ENCODE results near the gene CST3. TPM values are rescaled to one million over a fixed set of nuclear protein-coding genes. Genes with fewer than 3 reads are reported as not detected.

CST3 gene
- total RNA-seq, 1 experiment from 2014 or later, result 331 TPM

DNA sequence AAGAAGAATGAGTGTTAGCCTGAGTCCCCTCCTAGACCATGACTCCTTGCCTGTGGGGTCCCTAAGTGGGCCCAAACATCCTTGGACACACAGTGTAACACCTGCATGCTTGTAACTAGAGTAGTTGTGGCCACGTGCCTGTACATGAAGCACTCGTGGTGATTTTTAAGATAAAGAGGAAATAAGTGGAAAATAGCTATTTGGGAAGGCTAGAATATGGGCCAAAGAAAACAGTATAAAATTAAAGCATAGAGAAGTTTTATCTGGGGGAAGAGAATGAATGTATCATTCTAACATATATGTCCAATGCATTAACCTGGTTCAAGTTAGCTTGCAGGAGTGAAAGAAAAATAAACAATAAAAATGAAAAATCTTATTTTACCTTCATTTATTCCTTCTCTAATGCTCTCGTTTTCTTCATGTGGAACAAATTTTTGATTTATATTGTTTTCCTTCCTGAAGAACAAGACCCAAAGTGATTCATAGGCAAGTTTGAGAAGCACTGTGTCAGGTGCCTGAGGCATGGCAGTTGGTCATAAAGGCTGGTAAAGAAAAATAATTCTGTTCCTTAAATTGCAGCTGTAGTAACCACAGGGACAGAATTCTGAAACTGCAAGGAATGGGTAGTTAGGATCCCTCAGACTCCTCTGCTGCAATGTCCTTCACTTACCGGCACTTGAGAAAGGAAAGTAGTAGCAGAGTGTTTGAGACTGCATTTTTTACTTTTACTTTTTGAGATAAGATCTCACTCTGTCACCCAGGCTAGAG is 8.5 kb upstream of the CST3 start:
- Histone ChIP-seq H3K36me3 (ENCODE audit: low read depth, low read length) (no peaks in the 10 kb centered on the region), H3K4me3 (ENCODE audit: low read length) (no peak overlapping the region), H3K27ac (ENCODE audit: low read length) (no peak overlapping the region), H3K9ac (ENCODE audit: low read length) (no peak overlapping the region), H4K20me1 (ENCODE audit: low read length) (no peaks in the 10 kb centered on the region), H3K9me3 (ENCODE audit: low read length) (no peaks in the 10 kb centered on the region), H3K79me2 (ENCODE audit: low read length) (no peaks in the 10 kb centered on the region), H3K9me2 (replicated peaks; ENCODE audit: low read length) (no peaks in the 10 kb centered on the region), H2AFZ (ENCODE audit: low read length) (no peak overlapping the region), H3K4me1 (ENCODE audit: insufficient read depth, low read length) (peaks cover 12% of the 10 kb centered on the region), H3F3A (ENCODE audit: low read length, unreplicated experiment) (no peaks in the 10 kb centered on the region), H3K27me3 (ENCODE audit: low read length) (no peaks in the 10 kb centered on the region), H3K4me2 (ENCODE audit: low read length) (no peak overlapping the region)
- intact Hi-C loops (cut with micrococcal nuclease), result no loop called here
- CTCF ChIA-PET, result no interaction called here
- POLR2A ChIA-PET (ENCODE audit: unreplicated experiment), result no interaction called here
- no TSS peak for BruUV-seq (replicated peaks)
- no peak for TF ChIP-seq EZH2phosphoT487 (IDR thresholded peaks at IDR 0.05; ENCODE audit: borderline replicate concordance, low read length)
- TF ChIP-seq, protein P1, sequence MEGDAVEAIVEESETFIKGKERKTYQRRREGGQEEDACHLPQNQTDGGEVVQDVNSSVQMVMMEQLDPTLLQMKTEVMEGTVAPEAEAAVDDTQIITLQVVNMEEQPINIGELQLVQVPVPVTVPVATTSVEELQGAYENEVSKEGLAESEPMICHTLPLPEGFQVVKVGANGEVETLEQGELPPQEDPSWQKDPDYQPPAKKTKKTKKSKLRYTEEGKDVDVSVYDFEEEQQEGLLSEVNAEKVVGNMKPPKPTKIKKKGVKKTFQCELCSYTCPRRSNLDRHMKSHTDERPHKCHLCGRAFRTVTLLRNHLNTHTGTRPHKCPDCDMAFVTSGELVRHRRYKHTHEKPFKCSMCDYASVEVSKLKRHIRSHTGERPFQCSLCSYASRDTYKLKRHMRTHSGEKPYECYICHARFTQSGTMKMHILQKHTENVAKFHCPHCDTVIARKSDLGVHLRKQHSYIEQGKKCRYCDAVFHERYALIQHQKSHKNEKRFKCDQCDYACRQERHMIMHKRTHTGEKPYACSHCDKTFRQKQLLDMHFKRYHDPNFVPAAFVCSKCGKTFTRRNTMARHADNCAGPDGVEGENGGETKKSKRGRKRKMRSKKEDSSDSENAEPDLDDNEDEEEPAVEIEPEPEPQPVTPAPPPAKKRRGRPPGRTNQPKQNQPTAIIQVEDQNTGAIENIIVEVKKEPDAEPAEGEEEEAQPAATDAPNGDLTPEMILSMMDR (conservative IDR thresholded peaks at IDR 0.05; ENCODE audit: low read depth, low read length), result no peak
- no peak for TF ChIP-seq EZH2 (IDR thresholded peaks at IDR 0.05; ENCODE audit: low read length, unreplicated experiment)
- DNase-seq (peak; percentile 43), ATAC-seq (peak; percentile 27)

DNA sequence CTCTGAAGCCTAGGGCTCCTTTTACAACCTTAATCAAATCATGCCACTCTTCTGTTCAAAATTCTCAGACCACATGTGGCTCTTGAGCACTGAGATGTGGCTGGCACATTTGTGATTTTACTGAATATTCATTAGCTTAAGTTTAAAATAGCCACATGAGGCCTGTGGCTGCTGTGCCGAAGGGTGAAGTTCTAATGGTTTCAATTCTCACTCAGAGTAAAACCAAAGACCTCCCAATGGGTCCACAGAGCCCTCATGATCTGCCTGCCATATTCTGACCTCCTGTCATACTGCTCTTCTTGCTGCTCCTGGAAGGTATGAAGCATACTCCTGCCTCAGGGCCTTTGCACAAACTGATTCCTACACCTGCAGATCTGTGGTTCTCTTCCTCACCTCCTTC is 7.8 kb upstream of the CST3 start:
- Histone ChIP-seq H2AFZ (ENCODE audit: low read length) (no peak overlapping the region), H3K79me2 (ENCODE audit: low read length) (no peaks in the 10 kb centered on the region), H3K27ac (ENCODE audit: low read length) (no peak overlapping the region), H3K9ac (ENCODE audit: low read length) (no peak overlapping the region), H4K20me1 (ENCODE audit: low read length) (no peaks in the 10 kb centered on the region), H3K4me3 (ENCODE audit: low read length) (no peak overlapping the region), H3K27me3 (ENCODE audit: low read length) (no peaks in the 10 kb centered on the region), H3K4me1 (ENCODE audit: insufficient read depth, low read length) (peaks cover 12% of the 10 kb centered on the region), H3K4me2 (ENCODE audit: low read length) (no peak overlapping the region), H3K36me3 (ENCODE audit: low read depth, low read length) (no peaks in the 10 kb centered on the region), H3K9me2 (replicated peaks; ENCODE audit: low read length) (no peaks in the 10 kb centered on the region), H3F3A (ENCODE audit: low read length, unreplicated experiment) (no peaks in the 10 kb centered on the region), H3K9me3 (ENCODE audit: low read length) (no peaks in the 10 kb centered on the region)
- no peak for TF ChIP-seq EZH2phosphoT487 (IDR thresholded peaks at IDR 0.05; ENCODE audit: borderline replicate concordance, low read length)
- TF ChIP-seq EZH2 (IDR thresholded peaks at IDR 0.05; ENCODE audit: low read length, unreplicated experiment), result no peak
- TF ChIP-seq, protein P1 (conservative IDR thresholded peaks at IDR 0.05; ENCODE audit: low read depth, low read length), result no peak
- no TSS peak for BruUV-seq (replicated peaks)
- intact Hi-C loops (cut with micrococcal nuclease), result no loop called here
- ATAC-seq (no peak), DNase-seq (no peak)
- CTCF ChIA-PET, result no interaction called here
- POLR2A ChIA-PET (ENCODE audit: unreplicated experiment), result no interaction called here

DNA sequence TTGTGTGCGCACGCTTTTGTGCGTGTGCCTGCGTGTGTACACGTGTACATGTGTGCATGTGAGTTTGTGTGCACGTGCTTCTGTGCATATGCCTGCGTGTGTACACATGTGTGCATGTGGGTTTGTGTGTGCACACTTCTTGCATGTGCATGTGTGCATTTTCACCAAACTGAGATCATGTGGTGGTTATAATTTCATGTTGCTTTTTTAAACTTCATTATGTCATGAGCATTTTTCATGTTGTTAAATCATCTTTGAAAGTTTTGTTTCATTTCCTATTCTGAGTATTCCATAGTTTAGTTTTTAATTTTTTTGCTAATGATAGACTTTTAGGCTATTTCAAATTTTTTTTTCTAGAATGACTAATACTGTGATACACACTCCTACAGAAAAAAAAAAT is 6.4 kb upstream of the CST3 start:
- H3K4me1 ChIP-seq (ENCODE audit: insufficient read depth, low read length), result peaks cover 17% of the 10 kb centered on the region
- H3F3A ChIP-seq (ENCODE audit: low read length, unreplicated experiment), result no peaks in the 10 kb centered on the region
- CTCF ChIA-PET, result interaction anchor here (0.6 kb wide), 1 partner anchor 1030 kb away, joined by 8 read pairs; no protein-coding TSS in a partner anchor
- BruUV-seq (replicated peaks), result no TSS peak
- H3K9me2 ChIP-seq (replicated peaks; ENCODE audit: low read length), result no peaks in the 10 kb centered on the region
- H3K9me3 ChIP-seq (ENCODE audit: low read length), result no peaks in the 10 kb centered on the region
- intact Hi-C loops (cut with micrococcal nuclease), result no loop called here
- no peaks in the 10 kb centered on the region for H3K36me3 ChIP-seq (ENCODE audit: low read depth, low read length)
- no peaks in the 10 kb centered on the region for H4K20me1 ChIP-seq (ENCODE audit: low read length)
- no peaks in the 10 kb centered on the region for H3K79me2 ChIP-seq (ENCODE audit: low read length)
- no peak overlapping the region for H3K9ac ChIP-seq (ENCODE audit: low read length)
- no peak overlapping the region for H3K4me2 ChIP-seq (ENCODE audit: low read length)
- H3K27me3 ChIP-seq (ENCODE audit: low read length), result no peaks in the 10 kb centered on the region
- no peak overlapping the region for H2AFZ ChIP-seq (ENCODE audit: low read length)
- POLR2A ChIA-PET (ENCODE audit: unreplicated experiment), result no interaction called here
- DNase-seq (no peak), ATAC-seq (no peak)
- no peak overlapping the region for H3K27ac ChIP-seq (ENCODE audit: low read length)
- H3K4me3 ChIP-seq (ENCODE audit: low read length), result no peak overlapping the region
- TF ChIP-seq, protein P1 (conservative IDR thresholded peaks at IDR 0.05; ENCODE audit: low read depth, low read length), result no peak
- TF ChIP-seq EZH2 (IDR thresholded peaks at IDR 0.05; ENCODE audit: low read length, unreplicated experiment) (no peak), EZH2phosphoT487 (IDR thresholded peaks at IDR 0.05; ENCODE audit: borderline replicate concordance, low read length) (no peak)
